OCI-M2 (cell line): ENCODE results near the gene SPRR2E.
"Not testable (repeated sequence)": the region's sequence is repeated elsewhere in the genome, so short reads cannot be mapped to it uniquely, and the experiment has no call there.

Experiments
- DNase-seq: peaks from one replicate; lab custom pipeline; 2025; ENCODE audit not compliant: unreplicated experiment; lab: John Stamatoyannopoulos, UW

SPRR2E gene

DNA sequence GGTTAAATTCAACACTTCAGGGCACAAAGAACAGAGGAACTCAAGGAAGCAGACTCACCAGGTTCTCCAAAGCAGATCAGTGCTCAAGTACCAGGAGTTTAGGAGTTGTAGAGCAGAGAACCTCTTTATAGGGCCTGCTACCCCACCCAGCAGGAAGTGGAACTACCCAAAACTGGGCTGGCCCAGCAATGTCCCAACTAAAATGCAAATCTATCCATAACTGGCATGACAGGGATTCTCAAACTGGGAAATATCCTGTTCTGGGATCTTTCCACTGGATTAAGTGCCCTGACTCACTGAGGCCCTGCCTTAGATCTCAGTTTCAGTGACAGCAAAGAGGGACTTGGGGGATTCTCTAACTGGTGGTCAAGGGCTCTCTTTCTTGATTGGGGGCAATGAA is at the start of gene SPRR2E:
TSS of gene SPRR2E (minus strand) at position 101 of the 400 bp plus-strand sequence. CDS start 775 bp downstream, outside the sequence.
- DNase-seq, result no peak

DNA sequence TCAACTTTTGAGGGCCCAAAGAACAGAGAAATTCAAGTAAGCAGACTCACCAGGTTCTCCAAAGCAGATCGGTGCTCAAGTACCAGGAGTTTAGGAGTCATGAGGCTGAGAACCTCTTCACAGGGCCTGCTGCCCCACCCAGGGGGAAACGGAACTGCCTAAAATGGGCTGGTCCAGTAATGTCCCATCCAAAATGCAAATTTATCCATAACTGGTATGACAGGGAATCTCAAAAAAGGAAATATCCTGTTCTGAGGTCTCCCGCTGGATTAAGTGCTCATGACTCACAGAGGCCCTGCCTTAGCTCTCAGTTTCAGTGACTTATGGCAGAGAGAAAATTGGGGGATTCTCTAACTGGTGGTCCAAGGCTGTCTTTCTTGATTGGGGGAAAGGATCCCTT is 47.1 kb upstream of the SPRR2E start:
- DNase-seq, result no peak

DNA sequence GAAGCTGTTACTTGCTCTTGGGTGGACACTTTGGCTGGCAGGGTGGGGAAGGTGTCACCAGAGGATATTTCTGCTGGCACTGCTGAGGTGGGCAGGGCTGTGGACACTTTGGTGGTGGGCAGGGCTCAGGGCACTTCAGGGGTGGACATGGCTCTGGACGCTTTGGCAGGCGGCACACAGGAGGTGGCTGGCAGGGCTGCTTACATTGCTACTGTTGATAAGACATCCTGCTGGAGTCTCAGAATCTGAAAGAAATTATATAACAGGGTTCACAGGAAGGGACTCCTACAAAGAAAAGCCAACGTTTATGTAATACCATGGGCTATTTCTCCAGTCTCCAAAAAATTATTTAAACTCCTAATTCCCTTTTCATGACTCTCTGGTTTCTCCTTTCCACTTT is 46.2 kb upstream of the SPRR2E start:
- no peak for DNase-seq

DNA sequence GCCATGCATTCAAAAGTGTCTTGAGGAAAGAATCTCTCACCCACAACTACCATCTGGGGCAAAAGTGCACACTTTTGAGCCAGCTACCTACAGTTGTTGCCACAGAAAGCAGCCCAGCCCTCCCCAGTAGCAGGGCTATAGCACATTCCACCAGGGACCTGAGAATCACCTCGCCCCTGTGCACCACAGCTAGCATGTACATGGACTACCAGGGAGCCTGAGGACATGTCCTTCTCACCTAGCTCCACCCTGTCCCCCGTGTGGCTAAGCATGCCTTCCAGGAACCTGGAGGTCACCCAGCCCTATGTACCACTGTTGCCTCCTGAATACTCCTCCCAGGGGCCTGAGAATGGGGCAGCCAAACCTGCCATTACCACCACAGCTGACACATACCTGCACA is 39.4 kb upstream of the SPRR2E start:
- DNase-seq, result no peak

DNA sequence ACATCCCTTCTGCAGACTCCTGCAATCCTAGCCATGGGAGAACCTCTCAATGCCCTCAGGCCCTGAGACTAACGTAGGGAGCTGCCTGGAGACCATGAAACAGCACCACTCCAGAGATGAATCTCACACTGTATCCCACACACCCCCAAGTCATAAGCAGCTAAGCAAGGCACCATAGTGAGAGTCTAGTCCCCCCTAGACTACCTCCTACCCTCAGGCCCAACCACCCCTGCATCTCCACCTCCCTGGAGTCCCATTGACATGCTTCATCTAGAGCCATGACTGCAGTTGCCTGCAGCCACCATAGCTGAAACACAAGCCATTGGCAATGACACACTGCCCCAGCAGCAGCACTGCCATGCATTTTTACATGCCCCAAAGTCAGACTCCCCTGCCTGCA is 38.9 kb upstream of the SPRR2E start:
- no peak for DNase-seq

DNA sequence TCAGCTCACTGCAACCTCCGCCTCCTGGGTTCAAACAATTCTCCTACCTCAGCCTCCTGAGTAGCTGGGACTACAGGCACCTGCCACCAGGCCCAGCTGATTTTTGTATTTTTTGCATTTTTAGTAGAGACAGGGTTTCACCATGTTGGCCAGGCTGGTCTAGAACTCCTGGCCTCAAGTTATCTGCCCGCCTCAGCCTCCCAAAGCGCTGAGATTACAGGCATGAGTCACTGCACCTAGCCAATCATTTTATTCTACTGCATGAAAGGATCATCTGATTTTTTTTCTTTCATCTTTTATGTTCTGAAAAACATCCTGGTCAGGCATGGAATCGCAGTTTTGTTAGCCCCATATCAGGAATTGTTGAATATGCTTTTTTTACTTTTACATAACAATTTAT is 34.4 kb upstream of the SPRR2E start:
- not testable (repeated sequence) for DNase-seq

DNA sequence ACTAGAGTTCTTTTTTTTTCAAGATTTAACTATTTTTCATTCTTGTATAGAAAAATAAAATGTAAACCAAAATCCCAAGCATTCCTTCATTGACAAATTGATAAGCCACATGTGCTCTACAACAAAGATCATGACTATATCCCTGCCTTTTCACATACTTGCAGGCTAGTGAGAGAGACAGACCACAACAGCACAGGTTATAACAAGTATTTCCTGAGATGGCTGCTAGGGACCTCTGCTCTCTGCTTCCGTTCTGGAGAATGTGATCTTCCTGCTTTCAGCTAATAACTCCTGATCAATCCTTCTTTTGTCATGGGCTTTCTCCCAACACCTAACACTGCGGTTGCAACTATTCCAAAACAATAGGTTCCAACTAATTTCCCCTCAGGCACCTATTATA is 33.0 kb upstream of the SPRR2E start:
- no peak for DNase-seq

DNA sequence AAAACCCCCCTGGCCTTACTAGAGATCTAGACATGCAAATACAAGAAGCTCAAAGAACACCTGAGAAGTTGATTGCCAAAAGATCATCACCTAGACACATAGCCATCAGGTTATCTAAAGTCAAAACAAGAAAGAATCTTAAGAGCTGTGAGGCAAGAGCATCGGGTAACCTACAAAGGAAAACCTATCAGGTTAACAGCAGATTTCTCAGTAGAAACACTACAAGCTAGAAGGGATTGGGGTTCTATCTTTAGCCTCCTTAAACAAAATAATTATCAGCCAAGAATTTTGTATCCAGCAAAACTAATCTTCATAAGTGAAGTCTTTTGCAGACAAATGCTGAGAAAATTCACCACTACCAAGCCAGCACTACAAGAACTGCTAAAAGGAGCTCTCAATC is 31.2 kb upstream of the SPRR2E start:
- DNase-seq, result no peak

DNA sequence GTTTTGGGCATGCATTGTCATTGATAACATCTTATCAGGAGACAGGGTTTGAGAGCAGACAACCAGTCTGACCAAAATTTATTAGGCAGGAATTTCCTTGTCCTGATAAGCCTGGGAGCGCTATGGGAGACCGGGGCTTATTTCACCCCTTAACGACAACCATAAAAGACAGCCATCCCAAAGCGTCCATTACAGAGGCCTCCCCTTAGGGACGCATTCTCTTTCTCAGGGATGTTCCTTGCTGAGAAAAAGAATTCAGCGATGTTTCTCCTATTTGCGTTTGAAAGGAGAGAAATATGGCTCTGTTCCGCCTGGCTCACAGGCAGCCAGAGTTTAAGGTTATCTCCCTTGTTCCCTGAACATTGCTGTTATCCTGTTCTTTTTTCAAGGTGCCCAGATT is 29.5 kb upstream of the SPRR2E start:
- not testable (repeated sequence) for DNase-seq

DNA sequence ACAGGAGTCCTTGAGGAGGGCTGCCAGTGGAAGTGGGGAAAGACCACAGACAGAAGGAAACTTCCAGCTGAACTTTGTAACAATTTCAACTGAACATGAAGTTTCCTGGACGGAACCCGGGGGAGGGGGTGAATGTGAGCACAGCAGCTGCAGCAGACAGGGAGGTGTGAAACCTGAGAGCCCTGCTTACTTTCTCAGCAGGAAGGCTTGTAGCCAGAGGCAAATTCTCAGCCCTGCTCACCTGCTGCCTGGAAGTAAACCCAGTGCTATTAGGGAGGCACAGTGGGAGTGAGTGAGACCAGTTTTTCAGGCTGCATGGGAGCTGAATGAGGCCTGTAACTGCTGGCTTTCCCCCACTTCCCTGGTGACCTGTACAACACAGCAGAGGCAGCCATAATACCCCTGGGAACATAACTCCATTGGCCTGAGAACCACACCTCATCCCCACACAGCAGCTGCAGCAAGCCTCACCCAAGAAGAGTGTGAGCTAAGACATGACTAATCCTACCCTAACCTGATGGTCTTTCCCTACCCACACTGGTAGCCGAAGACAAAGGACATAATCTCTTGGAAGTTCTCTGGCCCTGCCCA is 28.6 kb upstream of the SPRR2E start:
- DNase-seq, result no peak

DNA sequence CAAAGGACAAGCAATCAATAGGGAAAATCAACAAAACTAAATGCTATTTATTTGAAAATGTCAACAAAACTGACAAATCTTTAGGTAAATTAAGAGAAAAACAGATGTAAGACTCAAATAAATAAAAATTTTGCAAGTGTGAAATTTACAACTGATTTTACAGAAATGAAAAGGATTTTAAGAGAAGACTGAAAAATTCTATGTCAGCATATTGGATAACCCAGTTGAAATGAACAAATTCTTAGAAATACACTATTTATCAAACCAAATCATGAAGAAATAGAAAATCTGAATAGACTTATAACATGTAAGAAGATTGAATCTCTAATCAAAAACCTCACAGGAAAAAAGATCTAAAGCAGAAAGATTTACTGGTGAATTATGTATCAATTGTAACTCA is 26.6 kb upstream of the SPRR2E start:
- DNase-seq, result no peak

DNA sequence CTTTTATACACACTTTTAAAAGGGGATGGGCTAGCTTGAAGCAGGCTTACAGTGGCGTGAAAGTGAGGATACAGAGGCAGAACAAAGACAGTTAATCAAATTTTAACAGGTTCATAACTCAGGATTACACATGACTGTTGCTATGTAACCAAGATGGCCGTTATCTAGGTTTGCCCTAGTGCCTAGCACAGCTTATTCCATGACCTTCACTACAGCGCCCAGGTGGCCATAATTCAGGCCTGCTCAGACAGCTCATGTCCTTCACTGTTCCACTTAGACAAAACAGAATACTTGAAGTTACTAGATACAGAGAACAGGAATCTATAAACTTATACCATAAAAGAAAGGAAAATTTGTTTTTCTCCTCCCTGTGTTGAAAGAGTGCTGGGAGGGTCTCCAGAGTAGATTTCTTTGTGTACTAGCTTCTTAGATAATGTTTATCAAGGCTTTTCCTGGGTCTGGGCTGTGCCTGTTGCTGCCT is 25.2 kb upstream of the SPRR2E start:
- DNase-seq, result no peak

DNA sequence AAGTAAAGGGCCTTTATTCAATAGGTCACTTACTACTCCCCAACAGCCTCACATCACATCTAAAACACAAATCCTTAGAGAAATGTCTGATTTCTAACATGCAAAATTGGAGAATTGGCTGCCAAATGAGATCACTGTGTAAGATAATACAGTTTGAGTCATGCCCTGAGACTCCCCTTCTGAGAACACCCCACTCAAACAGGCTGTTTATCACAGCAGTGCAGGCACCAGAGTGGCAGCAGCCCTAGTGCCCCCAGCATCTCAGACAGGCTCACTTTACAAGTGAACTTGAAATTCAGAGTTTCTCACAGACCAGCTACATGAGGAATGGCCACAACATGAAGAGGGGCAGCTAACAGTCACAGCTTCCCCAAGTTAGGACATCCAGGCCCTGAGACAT is 20.9 kb upstream of the SPRR2E start:
- not testable (repeated sequence) for DNase-seq

DNA sequence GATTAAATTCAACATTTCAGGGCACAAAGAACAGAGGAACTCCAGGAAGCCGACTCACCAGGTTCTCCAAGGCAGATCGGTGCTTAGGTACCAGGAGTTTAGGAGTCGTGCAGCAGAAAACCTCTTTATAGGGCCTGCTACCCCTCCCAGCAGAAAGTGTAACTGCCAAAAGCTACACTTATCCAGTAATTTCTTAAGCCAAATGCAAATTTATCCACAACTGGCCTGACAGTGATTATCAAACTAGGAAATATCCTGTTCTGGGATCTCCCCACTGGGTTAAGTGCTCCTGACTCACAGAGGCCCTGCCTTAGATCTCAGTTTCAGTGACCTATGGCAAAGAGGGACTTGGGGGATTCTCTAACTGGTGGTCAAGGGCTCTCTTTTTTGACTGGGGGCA is 19.1 kb upstream of the SPRR2E start, which contains the start of gene SPRR2F:
TSS of gene SPRR2F (minus strand) at position 101 of the 400 bp plus-strand sequence. CDS start 783 bp downstream, outside the sequence.
- no peak for DNase-seq

DNA sequence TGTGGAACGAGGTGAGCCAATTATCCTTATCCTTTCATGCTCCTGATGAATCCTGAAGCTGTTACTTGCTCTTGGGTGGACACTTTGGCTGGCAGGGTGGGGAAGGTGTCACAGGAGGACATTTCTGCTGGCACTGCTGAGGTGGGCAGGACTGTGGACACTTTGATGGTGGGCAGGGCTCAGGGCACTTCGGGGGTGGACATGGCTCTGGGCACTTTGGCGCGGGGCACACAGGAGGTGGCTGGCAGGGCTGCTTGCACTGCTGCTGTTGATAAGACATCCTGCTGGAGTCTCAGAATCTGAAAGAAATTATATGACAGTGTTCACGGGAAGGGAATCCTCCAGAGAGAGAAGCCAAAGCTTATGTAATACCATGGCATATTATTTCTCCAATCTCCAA is 18.1 kb upstream of the SPRR2E start:
- DNase-seq, result not testable (repeated sequence)

DNA sequence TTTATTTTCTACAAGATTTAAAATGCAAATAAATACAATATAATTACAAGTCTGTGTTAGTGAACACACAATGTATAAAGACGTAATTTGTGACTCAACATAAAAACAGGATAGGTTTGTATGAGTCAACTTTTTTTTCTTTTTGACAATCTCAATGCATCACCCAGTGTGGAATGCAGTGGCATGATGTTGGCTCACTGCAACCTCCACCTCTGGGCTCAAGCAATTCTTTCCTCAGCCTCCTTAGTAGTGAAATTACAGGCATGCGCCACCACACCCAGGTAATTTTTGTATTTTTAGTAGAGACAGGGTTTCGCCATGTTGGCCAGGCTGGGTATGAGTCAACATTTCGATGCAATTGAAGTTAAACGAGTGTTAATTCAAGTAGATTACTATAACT is 5.9 kb upstream of the SPRR2E start:
- no peak for DNase-seq

DNA sequence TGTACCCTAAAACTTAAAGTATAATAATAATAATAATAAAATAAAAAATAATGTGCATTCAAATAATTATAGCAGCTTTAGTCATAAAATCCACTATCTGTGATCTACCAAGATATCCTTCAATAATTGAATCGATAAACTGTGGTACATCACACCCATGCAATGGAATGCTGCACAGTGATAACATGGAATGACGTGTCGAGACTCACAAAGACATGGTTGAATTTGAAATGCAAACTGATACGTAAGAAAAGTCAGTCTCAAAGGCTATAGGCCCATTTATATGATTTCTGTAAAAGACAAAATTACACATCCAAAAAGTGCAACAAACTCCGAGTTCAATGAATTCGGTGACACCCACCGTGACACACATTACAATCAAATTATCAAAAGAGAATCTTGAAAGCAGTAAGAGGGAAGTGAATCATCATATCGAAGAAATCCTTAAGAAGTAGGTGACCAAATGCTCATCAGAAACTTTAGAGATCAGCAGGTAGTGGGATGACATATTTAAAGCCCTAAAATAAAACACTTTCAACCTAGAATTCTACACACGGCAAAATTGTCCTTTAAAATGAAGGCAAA is 5.2 kb upstream of the SPRR2E start:
- no peak for DNase-seq

DNA sequence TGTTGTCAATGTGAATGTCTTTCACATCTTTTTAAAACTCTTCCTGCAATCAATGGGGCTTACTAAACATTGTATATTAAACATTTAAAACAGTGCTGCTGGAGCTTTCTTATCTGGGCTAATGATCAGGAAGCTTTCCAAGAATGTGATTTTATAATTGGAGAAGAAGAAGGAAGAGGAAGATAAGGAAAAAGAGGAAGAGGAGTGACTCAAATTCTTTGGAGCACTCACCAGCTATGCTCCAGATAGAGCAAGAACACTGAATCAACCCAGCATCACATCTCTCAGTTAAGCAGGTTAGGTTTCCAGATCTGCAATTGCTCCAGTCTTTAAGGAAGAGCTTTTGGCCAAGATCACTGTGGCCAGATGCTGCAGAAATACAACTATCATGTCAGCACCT is 1.4 kb upstream of the SPRR2E start:
- no peak for DNase-seq

DNA sequence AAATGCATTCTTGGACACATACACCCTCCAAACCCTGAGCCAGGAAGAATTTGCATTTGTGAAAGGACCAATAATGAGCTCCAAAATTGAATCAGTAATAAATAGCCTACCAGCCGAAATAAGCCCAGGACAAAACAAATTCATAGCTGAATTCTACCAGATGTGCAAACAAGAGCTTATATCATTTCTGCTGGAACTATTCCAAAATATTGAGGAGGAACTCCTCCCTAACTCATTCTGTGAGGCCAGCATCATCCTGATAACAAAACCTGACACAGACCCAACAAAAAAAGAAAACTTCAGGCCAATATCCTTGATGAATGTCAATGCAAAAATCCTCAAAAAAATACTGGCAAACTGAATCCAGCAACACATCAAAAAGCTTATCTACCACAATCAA is 6.7 kb downstream of the SPRR2E start:
- DNase-seq, result no peak

DNA sequence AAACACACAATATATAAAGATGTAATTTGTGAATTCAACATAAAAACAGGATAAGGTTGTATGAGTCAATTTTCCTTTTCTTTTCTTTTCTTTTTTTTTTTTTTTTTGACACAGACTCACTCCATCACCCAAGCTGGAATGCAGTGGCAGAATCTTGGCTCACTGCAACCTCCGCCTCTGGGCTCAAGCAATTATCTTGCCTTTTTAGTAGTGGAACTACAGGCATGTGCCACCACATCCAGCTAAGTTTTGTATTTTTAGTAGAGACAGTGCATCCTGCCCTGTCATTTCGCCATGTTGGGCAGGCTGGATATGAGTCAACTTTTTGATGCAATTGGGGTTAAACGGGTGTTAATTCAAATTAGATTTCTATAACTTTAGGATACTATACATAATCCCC is 12.6 kb downstream of the SPRR2E start:
- DNase-seq, result no peak

DNA sequence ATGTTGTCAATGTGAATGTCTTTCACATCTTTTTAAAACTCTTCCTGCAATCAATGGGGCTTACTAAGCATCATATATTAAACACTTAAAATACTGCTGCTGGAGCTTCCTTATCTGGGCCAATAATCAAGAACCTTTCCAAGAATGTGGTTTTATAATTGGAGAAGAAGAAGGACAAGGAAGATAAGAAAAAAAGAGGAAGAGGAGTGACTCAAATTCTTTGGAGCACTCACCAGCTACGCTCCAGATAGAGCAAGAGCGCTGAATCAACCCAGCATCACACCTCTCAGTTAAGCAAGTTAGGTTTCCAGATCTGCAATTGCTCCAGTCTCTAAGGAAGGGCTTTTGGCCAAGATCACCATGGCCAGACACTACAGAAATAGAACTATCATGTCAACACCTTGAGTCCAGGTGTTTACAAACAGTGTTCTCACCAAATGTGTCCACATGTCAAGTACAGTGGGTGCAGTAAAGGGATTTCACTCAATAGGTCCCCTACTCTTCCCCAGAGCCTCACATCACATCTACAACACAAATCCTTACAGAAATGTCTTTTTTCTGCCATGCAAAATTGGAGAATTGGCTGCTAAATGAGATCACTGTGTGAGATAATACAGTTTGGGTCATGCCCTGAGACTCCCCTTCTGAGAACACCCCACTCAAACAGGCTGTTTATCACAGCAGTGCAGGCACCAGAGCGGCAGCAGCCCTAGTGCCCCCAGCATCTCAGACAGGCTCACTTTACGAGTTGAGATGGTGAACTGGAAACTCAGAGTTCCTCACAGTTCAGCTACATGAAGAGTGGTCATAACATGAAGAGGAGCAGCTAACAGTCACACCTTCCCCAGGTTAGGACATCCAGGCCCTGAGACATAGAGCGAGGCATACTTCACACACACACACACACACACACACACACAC is 21.3 kb downstream of the SPRR2E start:
- no peak for DNase-seq

DNA sequence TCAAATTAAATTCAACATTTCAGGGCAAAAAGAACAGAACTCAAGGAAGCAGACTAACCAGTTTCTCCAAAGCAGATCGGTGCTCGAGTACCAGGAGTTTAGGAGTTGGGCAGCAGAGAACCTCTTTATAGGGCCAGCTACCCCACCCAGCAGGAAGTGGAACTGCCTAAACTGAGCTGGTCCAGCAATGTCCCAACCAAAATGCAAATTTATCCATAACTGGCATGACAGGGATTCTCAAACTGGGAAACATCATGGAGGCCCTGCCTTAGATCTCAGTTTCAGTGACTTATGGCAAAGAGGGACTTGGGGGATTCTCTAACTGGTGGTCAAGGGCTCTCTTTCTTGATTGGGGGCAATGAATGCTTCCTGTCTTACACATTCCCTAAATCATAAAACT is 22.8 kb downstream of the SPRR2E start, which contains the start of gene SPRR2B:
TSS of gene SPRR2B (minus strand) at position 101 of the 400 bp plus-strand sequence. CDS start 772 bp downstream, outside the sequence.
- no peak for DNase-seq
